K562 treated with DMSO at 1 percent for 24 hours (cell line): ENCODE measurements around the gene ZNF182. TPM values are rescaled to one million over a fixed set of nuclear protein-coding genes. Genes with fewer than 3 reads are reported as not detected.

Source experiments
- total RNA-seq: library from RNA; unstranded; fragments of 300-600 nt; gene quantifications from 2 replicates; pipeline ENCODE4 v1.2.3, GENCODE V29; 2022; ENCODE audit warnings: low read depth; ENCODE audit not compliant: insufficient read depth

The ZNF182 gene
- 2.5 and 2.7 TPM in 2 replicates for total RNA-seq

DNA sequence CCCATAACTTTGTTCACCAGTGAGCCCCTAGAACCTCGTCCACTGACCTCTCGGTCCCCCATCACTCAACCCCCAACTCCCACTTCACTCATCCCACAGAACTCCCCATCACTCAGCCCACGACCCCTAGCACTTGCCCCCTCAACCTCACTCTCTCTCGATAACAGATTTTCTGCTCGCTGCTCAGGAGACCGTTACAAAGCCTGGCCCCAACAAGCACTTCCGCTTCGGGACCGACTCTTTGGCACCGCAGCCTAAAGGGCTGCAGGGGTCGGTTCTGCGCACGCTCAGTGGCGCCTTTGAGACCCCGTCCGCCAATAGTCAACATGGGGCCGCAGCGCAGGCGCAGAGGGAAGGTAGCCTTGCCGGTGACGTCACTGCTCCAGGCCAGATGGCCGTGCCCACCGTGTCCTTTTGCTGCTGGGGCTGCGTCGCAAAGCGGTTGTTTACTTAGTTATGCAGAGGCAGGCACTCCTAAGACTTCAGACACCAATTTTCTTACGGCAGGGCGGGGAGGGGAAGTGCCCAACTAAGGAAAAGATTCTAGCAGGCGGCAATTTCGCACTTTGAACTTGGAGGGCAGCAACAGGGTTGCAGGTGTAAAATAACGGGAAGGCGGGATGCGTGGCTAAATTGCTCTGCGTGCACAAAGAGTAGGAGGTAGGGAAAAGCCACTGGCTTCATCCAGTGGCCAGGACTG, at the start of gene ZNF182:
Gene ZNF182 (minus strand): TSS at position 232 of the 700 bp plus-strand sequence. CDS start 1,380 bp downstream, outside the sequence.

DNA sequence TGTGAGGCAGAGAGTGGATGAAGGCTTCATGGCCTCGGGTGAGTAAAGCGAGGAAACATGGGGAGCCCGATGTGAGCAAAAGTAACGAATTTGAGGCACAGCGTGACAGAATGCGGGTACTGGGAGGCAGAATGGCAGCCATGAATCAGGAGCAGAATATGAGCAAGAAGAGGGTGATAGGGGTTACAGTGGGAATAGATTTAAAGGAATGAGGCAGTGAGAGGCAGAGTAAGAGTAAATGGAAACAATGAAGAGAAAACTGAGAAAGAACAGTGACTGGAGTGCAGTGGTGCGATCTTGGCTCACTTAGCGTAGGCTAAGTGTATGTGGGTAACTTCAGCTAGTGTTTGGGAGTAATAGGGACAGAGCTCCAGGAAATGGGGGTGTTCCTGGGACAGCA, 2.9 kb upstream of the ZNF182 start, which contains the start of gene SPACA5:
Gene SPACA5 (plus strand): TSS at position 301 of the 400 bp plus-strand sequence. CDS start 815 bp downstream, outside the sequence.

Other genes with a start within 250 kb of the ZNF182 start
- gene ZNF81, start 167.1 kb downstream of the ZNF182 start, total RNA-seq: 1.3 and 4.1 TPM in 2 replicates
- gene SPACA5, start 3.0 kb upstream of the ZNF182 start, total RNA-seq: not detected in 2 replicates
- 0.44 TPM in 1 of 2 replicates, not detected in the other for gene ZNF630, start 67.7 kb upstream of the ZNF182 start, total RNA-seq
- gene SPACA5B, start 126.6 kb upstream of the ZNF182 start, total RNA-seq: not detected in 2 replicates
- gene SSX5, start 192.8 kb upstream of the ZNF182 start, total RNA-seq: 0.76 and 1.1 TPM in 2 replicates